ENCODE measurements around the gene PPP4R4. TPM values are rescaled to one million over a fixed set of nuclear protein-coding genes. Genes with fewer than 3 reads are reported as not detected.

The PPP4R4 gene
- total RNA-seq, 1 experiment from 2014 or later: 1.1 TPM

DNA sequence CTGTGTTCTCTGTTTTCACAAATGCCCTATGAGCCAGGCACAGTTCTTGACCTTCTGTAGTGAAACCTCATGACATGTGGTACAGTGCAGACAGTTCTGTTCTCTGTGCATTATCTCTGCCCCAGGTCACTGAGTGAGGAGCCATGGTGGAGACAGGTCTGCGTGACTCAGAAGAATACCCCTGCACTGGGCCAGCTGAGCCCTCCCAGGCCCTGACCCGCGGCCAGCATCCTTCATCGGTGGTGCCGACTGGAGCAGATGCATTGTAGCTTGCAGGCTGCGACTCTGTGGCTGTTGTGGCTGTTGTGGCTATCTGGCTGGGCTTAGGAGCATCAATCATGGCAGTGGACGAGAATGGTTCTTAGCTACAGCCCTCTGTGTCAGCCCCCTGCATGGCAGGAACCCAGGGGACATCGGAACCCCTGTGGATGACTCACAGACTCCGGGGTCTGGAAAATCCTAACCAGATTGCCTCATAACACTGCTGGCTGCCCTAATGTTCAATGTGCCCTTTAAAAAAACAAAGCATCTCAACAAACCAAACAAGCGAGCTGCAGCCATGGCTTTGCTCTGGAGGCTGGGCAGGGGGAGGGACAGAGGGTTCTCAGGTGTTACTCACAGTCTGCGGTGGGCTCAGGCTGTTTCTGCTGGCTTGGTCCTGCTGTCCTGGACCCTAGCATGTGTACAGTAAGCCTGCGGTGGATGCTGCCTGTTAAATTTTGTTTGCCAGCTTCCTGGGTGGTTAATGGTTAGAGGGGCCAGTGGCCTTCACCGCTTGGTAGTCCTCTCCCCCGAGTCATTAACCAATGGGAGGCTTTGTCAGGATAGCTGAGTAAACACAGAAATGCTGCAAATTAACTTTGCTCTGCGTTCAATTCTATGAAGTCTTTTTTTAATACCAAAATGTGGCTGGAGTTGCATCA, 148.8 kb downstream of the PPP4R4 start, which contains the start of gene SERPINA6:
TSS of gene SERPINA6 (minus strand) at position 689 of the 923 bp plus-strand sequence. CDS start 8,688 bp downstream, outside the sequence.
- H3K36me3 ChIP-seq (ENCODE audit: control insufficient read depth, insufficient read depth, low read length): no peaks in the 10 kb centered on the region
- H3K27me3 ChIP-seq (ENCODE audit: control insufficient read depth, insufficient read depth, low read length): no peaks in the 10 kb centered on the region
- no peak within 1 kb of the TSS for H3K4me3 ChIP-seq (ENCODE audit: low read depth in 2 of 2, low read length in 2 of 2)
- DNase-seq (ENCODE audit: low read depth, low spot score) (no peak), ATAC-seq (peak; percentile 48; the same call in 1 of the 2 replicates)
- no peak within 1 kb of the TSS for H3K27ac ChIP-seq (ENCODE audit: low read length)
- no TSS peak for BruUV-seq (replicated peaks)
- in situ Hi-C loops (cut with HindIII; ENCODE audit: low pct_unique_long_range_greater_than_20kb, low sequenced_read_pairs): no loop called here
- POLR2A ChIA-PET: no interaction called here
- intact Hi-C loops (cut with micrococcal nuclease; ENCODE audit: unreplicated experiment): no loop called here
- no peaks in the 10 kb centered on the region for H3K4me1 ChIP-seq (ENCODE audit: control insufficient read depth, insufficient read depth, low read length)
- CTCF ChIA-PET: no interaction called here
- TF ChIP-seq TCF7L2 (IDR thresholded peaks at IDR 0.05; ENCODE audit: low read depth, low read length): no peak
- H3K9me3 ChIP-seq (ENCODE audit: control insufficient read depth, insufficient read depth, low read depth, low read length): no peaks in the 10 kb centered on the region

DNA sequence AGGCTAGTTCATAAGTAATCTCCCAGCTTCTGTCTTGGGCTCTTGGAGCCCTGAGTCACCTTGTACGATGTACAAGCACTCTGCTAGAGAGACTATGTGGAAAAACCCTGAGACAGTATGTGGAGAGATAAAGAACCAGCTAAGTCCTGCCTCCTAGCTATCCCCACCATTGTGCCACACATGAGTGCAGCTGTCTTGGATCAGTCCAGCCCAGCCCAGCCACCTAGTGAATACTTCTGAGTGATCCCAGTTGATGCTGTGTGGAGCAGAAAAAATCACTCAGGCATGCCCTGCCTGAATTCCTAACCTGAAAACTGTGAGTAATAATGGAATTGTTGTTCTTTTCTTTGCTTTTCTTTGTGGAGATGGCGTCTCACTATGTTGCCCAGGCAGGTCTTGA, 154.1 kb downstream of the PPP4R4 start:
- intact Hi-C loops (cut with micrococcal nuclease; ENCODE audit: unreplicated experiment) (no loop called here), in situ Hi-C loops (cut with HindIII; ENCODE audit: low pct_unique_long_range_greater_than_20kb, low sequenced_read_pairs) (no loop called here)
- Histone ChIP-seq H3K4me1 (ENCODE audit: control insufficient read depth, insufficient read depth, low read length) (no peaks in the 10 kb centered on the region), H3K27me3 (ENCODE audit: control insufficient read depth, insufficient read depth, low read length) (no peaks in the 10 kb centered on the region), H3K4me3 (ENCODE audit: low read depth in 2 of 2, low read length in 2 of 2) (no peak overlapping the region), H3K9me3 (ENCODE audit: control insufficient read depth, insufficient read depth, low read depth, low read length) (no peaks in the 10 kb centered on the region), H3K36me3 (ENCODE audit: control insufficient read depth, insufficient read depth, low read length) (no peaks in the 10 kb centered on the region), H3K27ac (ENCODE audit: low read length) (no peak overlapping the region)
- ATAC-seq (no peak), DNase-seq (ENCODE audit: low read depth, low spot score) (no peak)
- no peak for TF ChIP-seq SIN3A (IDR thresholded peaks at IDR 0.05; ENCODE audit: borderline replicate concordance, insufficient read depth, low read depth, low read length)
- TF ChIP-seq, protein P1, sequence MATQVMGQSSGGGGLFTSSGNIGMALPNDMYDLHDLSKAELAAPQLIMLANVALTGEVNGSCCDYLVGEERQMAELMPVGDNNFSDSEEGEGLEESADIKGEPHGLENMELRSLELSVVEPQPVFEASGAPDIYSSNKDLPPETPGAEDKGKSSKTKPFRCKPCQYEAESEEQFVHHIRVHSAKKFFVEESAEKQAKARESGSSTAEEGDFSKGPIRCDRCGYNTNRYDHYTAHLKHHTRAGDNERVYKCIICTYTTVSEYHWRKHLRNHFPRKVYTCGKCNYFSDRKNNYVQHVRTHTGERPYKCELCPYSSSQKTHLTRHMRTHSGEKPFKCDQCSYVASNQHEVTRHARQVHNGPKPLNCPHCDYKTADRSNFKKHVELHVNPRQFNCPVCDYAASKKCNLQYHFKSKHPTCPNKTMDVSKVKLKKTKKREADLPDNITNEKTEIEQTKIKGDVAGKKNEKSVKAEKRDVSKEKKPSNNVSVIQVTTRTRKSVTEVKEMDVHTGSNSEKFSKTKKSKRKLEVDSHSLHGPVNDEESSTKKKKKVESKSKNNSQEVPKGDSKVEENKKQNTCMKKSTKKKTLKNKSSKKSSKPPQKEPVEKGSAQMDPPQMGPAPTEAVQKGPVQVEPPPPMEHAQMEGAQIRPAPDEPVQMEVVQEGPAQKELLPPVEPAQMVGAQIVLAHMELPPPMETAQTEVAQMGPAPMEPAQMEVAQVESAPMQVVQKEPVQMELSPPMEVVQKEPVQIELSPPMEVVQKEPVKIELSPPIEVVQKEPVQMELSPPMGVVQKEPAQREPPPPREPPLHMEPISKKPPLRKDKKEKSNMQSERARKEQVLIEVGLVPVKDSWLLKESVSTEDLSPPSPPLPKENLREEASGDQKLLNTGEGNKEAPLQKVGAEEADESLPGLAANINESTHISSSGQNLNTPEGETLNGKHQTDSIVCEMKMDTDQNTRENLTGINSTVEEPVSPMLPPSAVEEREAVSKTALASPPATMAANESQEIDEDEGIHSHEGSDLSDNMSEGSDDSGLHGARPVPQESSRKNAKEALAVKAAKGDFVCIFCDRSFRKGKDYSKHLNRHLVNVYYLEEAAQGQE (IDR thresholded peaks at IDR 0.05; ENCODE audit: insufficient read depth in 1 of 2, low read depth in 2 of 2, low read length in 1 of 2): no peak
- no peak for TF ChIP-seq POLR2AphosphoS5 (IDR thresholded peaks at IDR 0.05; ENCODE audit: low read depth, low read length)
- TF ChIP-seq TCF7L2 (IDR thresholded peaks at IDR 0.05; ENCODE audit: low read depth, low read length): no peak
- TF ChIP-seq, protein P2, sequence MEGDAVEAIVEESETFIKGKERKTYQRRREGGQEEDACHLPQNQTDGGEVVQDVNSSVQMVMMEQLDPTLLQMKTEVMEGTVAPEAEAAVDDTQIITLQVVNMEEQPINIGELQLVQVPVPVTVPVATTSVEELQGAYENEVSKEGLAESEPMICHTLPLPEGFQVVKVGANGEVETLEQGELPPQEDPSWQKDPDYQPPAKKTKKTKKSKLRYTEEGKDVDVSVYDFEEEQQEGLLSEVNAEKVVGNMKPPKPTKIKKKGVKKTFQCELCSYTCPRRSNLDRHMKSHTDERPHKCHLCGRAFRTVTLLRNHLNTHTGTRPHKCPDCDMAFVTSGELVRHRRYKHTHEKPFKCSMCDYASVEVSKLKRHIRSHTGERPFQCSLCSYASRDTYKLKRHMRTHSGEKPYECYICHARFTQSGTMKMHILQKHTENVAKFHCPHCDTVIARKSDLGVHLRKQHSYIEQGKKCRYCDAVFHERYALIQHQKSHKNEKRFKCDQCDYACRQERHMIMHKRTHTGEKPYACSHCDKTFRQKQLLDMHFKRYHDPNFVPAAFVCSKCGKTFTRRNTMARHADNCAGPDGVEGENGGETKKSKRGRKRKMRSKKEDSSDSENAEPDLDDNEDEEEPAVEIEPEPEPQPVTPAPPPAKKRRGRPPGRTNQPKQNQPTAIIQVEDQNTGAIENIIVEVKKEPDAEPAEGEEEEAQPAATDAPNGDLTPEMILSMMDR (IDR thresholded peaks at IDR 0.05): no peak
- BruUV-seq (replicated peaks): no TSS peak
- CTCF ChIA-PET: no interaction called here
- POLR2A ChIA-PET: no interaction called here

Other genes with a start within 250 kb of the PPP4R4 start
- gene FAM181A, start 247.0 kb upstream of the PPP4R4 start, total RNA-seq (2021; ENCODE audit: unreplicated experiment): not detected
- 0.28 TPM for gene ASB2, start 197.8 kb upstream of the PPP4R4 start, total RNA-seq (2021; ENCODE audit: unreplicated experiment)
- not detected for gene CCDC197, start 177.0 kb upstream of the PPP4R4 start, total RNA-seq (2021; ENCODE audit: unreplicated experiment)
- gene OTUB2, start 148.0 kb upstream of the PPP4R4 start, total RNA-seq (2021; ENCODE audit: unreplicated experiment): 3.4 TPM
- 103 TPM for gene DDX24, start 93.1 kb upstream of the PPP4R4 start, total RNA-seq (2021; ENCODE audit: unreplicated experiment)
- 19.6 TPM for gene IFI27L1, start 93.0 kb upstream of the PPP4R4 start, total RNA-seq (2021; ENCODE audit: unreplicated experiment)
- 2.3 TPM for gene IFI27, start 63.6 kb upstream of the PPP4R4 start, total RNA-seq (2021; ENCODE audit: unreplicated experiment)
- 13.2 TPM for gene IFI27L2, start 44.7 kb upstream of the PPP4R4 start, total RNA-seq (2021; ENCODE audit: unreplicated experiment)
- 0.03 TPM for gene SERPINA10, start 118.9 kb downstream of the PPP4R4 start, total RNA-seq (2021; ENCODE audit: unreplicated experiment)
- not detected for gene SERPINA6, start 149.0 kb downstream of the PPP4R4 start, total RNA-seq (2021; ENCODE audit: unreplicated experiment)
- gene SERPINA2, start 192.4 kb downstream of the PPP4R4 start, total RNA-seq (2021; ENCODE audit: unreplicated experiment): not detected
- 4.9 TPM for gene SERPINA1, start 214.3 kb downstream of the PPP4R4 start, total RNA-seq (2021; ENCODE audit: unreplicated experiment)